ENCODE data around the gene DLST.

The DLST gene

DNA sequence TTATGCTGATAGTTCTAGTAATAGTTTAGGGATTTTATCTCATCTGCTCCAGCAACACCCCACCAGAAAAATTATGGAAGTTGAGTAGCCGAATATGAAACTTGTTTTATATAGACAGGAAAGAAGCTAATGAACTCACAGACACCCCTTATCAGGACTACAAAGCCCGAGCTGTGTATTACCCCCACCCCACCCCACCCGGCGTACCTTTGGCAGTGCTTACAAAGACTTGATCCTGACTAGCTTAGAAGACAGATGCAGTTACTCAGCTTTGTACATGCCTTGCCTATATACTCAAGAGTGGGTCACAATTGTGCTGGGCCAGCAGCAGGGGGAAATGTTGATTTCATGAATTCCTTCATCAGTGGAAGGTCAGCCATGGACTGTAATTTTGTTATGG lies 28.1 kb upstream of the DLST start:
- no peaks in the 10 kb centered on the region for H3K36me3 Mint-ChIP-seq (ENCODE audit: low read depth)
- DNase-seq (no peak), ATAC-seq (no peak)
- no peaks in the 10 kb centered on the region for H3K9me3 Mint-ChIP-seq
- H3K4me3 Mint-ChIP-seq, result no peak overlapping the region
- H3K4me1 Mint-ChIP-seq, result peaks cover 21% of the 10 kb centered on the region
- no peak overlapping the region for H3K27ac Mint-ChIP-seq
- no peaks in the 10 kb centered on the region for H3K27me3 Mint-ChIP-seq

DNA sequence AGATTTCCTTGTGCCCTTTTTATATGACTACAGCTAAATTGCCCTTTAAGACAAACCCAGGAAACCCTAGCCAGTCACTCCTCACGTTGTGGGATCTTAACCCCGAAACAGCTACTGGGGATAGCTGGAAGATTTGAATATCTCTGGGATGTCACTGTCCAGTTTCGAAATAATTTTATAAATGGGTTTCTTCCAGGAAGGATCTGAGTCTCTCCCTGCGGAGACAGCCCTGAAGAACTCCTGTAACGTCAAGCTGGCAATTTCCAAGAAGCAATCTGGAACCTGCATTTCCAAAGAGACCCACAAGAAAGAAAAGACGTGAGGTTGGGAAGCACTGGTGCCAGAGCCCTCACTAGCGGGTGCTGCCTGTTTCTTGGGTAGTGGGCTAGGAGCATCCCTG lies 26.7 kb upstream of the DLST start:
- DNase-seq (no peak), ATAC-seq (no peak)
- no peak overlapping the region for H3K4me3 Mint-ChIP-seq
- H3K36me3 Mint-ChIP-seq (ENCODE audit: low read depth), result no peaks in the 10 kb centered on the region
- H3K27me3 Mint-ChIP-seq, result no peaks in the 10 kb centered on the region
- peaks cover 21% of the 10 kb centered on the region for H3K4me1 Mint-ChIP-seq
- H3K27ac Mint-ChIP-seq, result no peak overlapping the region
- no peaks in the 10 kb centered on the region for H3K9me3 Mint-ChIP-seq

DNA sequence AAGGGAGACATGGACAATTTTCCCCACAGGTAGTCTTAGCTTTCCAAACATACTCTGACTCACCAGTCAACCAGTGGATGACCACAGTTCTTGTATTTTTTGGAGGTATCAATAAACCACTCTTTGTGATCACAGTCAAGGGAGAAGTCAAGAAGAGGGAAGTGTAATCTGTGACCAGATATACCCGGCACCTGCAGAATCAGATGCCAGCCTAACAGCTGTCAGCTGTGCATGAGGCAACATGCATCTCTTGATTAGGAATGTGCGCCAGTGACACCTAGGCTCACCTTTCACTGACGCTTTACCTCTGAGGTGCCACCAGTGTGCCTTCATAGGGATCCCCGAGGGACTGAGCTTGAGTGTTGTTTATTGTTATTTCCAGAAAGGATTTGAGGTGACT lies 25.8 kb upstream of the DLST start:
- peaks cover 22% of the 10 kb centered on the region for H3K4me1 Mint-ChIP-seq
- no peak overlapping the region for H3K27ac Mint-ChIP-seq

DNA sequence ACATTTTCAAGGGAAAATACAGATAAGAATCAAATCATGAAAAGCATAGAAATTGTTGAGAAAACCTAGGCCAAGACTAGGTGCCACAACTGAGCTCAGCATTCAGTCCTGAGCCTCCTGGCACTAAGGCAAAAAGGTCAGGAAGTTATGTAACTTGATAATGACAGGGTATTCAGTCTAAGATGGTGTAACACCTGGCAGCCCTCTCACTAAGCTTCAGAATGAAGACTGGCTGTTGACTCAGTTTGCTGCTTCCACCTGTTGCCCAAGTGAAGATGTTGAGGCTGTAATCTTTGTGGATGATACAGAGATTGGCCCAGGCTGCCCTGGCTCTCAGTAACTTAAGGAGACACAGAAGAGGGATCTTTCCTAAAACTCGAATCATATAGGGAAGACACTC lies 25.4 kb upstream of the DLST start:
- Mint-ChIP-seq H3K27ac (no peak overlapping the region), H3K27me3 (no peaks in the 10 kb centered on the region), H3K36me3 (ENCODE audit: low read depth) (no peaks in the 10 kb centered on the region), H3K9me3 (no peaks in the 10 kb centered on the region), H3K4me3 (no peak overlapping the region), H3K4me1 (peaks cover 22% of the 10 kb centered on the region)
- ATAC-seq, result no peak
- no peak for DNase-seq

More for the DNA sequence above, 25.8 kb upstream of the DLST start:
- DNase-seq (no peak), ATAC-seq (no peak)
- Mint-ChIP-seq H3K4me3 (no peak overlapping the region), H3K36me3 (ENCODE audit: low read depth) (no peaks in the 10 kb centered on the region), H3K9me3 (no peaks in the 10 kb centered on the region), H3K27me3 (no peaks in the 10 kb centered on the region)

DNA sequence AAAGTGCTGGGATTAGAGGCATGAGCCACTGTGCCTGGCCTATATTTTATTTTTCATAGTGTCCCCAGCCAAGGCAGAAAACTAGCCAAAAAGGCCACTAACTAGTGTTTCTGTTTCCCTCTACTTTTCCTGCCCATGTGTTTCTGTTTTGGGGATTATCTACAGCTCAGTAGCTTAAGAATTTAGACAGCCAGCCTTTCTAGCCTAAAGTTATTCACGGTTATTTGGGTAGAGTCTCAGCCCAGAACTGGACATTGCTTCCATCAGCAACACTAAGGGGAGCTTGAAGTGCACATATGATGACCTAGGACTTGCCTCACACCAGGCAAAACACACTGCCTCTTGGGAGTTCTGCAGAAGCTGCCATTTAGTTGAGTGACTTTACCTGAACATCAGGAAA lies 23.7 kb upstream of the DLST start:
- no peak overlapping the region for H3K4me3 Mint-ChIP-seq
- H3K9me3 Mint-ChIP-seq, result no peaks in the 10 kb centered on the region
- no peak overlapping the region for H3K27ac Mint-ChIP-seq
- H3K4me1 Mint-ChIP-seq, result peaks cover 17% of the 10 kb centered on the region
- no peaks in the 10 kb centered on the region for H3K27me3 Mint-ChIP-seq
- no peak for DNase-seq
- no peak for ATAC-seq
- H3K36me3 Mint-ChIP-seq (ENCODE audit: low read depth), result no peaks in the 10 kb centered on the region

DNA sequence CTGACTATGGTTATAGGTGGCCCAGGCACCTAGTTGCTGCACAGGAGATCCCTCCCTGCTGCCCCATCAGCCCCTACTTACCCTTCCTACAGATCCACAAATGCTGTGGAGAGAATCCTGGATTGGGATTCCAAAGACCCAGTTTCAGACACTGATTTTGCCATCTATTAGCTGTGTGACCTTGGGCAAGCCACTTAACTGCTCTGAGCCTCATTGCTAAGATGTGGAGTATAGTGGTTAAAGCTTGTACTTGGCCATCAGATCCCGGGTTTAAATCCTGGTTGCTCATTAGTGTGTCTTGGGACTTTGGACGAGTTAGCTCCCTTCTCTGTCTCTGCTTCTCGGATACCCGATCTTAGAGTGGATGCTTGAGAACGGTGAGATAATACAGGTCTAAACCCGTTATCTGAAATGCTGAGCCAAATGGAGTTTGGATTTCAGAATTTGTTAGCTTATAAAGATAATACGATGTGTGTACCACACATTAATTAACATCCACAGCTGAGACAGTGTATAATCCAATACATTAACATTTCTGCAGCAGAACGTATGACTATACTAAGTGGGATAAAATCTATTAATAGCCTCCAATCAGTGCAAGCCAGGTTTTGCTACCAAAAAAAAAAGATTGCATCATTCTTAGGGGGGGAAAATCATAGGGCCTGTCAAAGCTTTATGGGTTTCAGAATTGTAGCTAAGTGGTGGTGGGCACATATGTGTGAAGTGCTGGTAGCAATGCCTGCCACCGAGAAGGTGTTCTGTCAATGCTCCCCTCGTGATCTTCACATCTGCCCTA lies 21.8 kb upstream of the DLST start:
- Mint-ChIP-seq H3K4me3 (no peak overlapping the region), H3K27me3 (no peaks in the 10 kb centered on the region), H3K36me3 (ENCODE audit: low read depth) (no peaks in the 10 kb centered on the region), H3K27ac (no peak overlapping the region), H3K4me1 (peaks cover 6% of the 10 kb centered on the region), H3K9me3 (no peaks in the 10 kb centered on the region)
- no peak for ATAC-seq
- DNase-seq, result no peak

DNA sequence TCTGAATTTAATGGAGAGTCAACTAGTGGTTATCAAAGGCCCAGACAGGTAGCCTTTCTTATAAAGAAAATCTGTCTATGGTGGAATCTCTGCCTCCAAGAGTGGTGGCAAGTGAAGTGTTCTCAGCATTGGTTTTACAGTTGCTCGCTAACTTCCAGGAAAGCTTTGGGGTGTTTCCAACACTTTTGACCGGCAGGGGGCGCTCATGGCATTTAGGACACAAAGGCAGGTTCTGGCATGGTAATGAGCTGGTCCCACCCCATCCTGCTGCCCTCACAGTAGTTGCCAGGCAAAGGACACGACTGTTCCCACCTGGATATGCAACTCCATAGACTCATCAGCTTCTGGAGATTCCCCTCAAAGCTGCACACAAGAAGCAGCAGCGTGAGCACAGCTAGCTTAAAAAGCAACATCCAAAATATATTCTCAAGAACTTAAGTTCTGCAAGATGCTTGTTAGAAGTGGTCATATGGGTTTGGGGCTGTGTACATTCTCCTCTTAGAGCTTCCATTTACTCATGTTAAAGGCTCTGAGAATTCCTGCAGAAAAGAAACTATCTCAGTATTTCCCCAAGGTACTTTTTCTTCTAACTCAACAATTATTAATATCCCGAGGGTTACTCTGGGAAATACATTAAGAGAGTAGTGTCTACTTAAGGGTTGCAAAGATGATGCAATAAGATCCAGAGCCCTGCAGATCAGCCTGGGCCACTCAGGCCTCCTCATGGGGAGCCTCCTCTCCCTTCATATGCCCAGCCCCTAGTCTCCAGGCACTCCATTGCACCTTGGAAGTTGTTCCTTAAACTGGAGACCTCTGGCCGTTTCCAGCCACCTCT lies 20.6 kb upstream of the DLST start:
- Mint-ChIP-seq H3K9me3 (no peaks in the 10 kb centered on the region), H3K27me3 (no peaks in the 10 kb centered on the region), H3K4me3 (no peak overlapping the region), H3K27ac (no peak overlapping the region), H3K36me3 (ENCODE audit: low read depth) (no peaks in the 10 kb centered on the region), H3K4me1 (peaks cover 2% of the 10 kb centered on the region)
- ATAC-seq, result peak; percentile 87
- DNase-seq, result peak; percentile 95

DNA sequence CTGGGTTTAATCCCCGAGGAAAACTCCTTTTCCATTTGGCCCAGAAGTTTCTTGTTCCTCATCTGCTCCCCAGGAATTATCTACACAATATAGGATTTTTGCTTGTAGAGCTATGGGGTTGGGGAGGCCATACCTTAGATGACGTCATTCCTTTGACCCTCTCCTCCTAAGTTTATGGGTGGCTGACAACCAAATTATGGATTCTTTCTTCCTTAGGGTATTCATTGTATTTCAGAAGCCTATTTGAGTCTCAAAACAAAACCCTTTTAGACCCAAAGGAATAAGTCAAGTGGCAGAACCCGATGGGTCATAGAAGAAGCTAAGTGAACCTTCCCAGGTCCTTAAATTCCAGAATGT lies 20.0 kb upstream of the DLST start:
- Mint-ChIP-seq H3K27me3 (no peaks in the 10 kb centered on the region), H3K36me3 (ENCODE audit: low read depth) (no peaks in the 10 kb centered on the region), H3K4me1 (peaks cover 7% of the 10 kb centered on the region), H3K9me3 (no peaks in the 10 kb centered on the region), H3K27ac (no peak overlapping the region), H3K4me3 (no peak overlapping the region)
- no peak for DNase-seq
- no peak for ATAC-seq

DNA sequence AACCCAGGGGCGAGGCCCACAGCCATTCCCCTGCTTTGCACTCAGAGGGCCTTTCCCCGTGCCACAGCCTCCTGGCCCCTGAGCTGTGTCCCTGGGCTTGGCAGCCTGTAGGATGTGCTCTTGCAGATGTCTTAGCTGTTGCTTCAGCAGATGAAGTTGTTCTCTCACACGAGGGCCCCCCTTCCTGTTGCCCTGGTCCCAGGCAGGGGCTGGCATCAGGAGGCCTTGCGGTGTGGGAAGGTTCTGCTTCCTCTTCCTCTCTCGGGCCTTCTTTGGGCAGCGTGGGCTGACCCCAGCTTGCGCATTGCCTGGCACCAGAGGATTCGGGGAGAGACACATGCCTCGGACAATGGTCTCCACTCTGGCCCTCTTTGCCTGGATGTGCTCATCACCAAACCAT lies 18.4 kb upstream of the DLST start:
- H3K27ac Mint-ChIP-seq, result no peak overlapping the region
- no peaks in the 10 kb centered on the region for H3K27me3 Mint-ChIP-seq
- H3K4me1 Mint-ChIP-seq, result peaks cover 22% of the 10 kb centered on the region
- no peak overlapping the region for H3K4me3 Mint-ChIP-seq
- no peaks in the 10 kb centered on the region for H3K9me3 Mint-ChIP-seq
- no peaks in the 10 kb centered on the region for H3K36me3 Mint-ChIP-seq (ENCODE audit: low read depth)
- no peak for DNase-seq
- no peak for ATAC-seq

DNA sequence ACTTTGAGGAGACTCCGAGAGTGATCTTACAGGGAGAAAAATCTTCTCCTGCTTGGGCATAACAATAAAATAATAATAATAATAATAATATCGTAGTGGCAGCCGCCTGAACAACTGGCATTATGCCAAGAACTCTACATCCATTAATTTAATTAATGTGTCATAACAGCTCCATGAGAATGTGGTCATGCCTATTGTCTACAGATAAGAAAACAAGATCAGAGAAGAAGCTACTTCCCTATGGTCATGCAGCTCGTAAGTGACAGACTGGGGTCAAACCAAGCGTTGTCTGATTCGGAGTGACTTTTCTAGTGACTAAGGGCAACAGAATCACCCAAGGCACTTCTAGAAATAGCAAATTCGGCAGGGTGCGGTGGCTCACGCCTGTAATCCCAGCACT lies 17.5 kb upstream of the DLST start:
- DNase-seq, result no peak
- Mint-ChIP-seq H3K27me3 (no peaks in the 10 kb centered on the region), H3K4me1 (peaks cover 26% of the 10 kb centered on the region), H3K9me3 (no peaks in the 10 kb centered on the region), H3K4me3 (no peak overlapping the region), H3K36me3 (ENCODE audit: low read depth) (no peaks in the 10 kb centered on the region), H3K27ac (no peak overlapping the region)
- no peak for ATAC-seq

DNA sequence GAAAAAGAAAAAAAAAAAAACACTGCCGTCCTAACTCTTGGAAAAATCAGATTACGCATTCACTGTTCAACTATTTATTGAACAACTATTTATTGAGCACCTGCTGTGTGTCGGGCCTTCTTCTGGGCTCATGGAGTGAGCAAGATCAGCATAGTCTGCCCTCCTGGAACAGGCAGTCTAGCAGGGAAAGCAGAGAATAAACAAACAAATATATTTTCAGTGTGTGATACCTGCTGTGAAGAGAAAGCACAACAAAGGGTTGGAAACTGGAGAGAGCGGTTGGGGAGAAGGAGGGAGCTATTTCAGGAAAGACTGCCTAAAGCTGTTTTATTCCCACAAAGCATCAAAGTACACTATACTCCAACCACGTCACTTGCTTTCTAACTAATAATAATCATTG lies 16.6 kb upstream of the DLST start:
- ATAC-seq (no peak), DNase-seq (no peak)
- H3K4me3 Mint-ChIP-seq, result no peak overlapping the region
- peaks cover 26% of the 10 kb centered on the region for H3K4me1 Mint-ChIP-seq
- H3K27ac Mint-ChIP-seq, result no peak overlapping the region
- no peaks in the 10 kb centered on the region for H3K27me3 Mint-ChIP-seq
- no peaks in the 10 kb centered on the region for H3K36me3 Mint-ChIP-seq (ENCODE audit: low read depth)
- H3K9me3 Mint-ChIP-seq, result no peaks in the 10 kb centered on the region

DNA sequence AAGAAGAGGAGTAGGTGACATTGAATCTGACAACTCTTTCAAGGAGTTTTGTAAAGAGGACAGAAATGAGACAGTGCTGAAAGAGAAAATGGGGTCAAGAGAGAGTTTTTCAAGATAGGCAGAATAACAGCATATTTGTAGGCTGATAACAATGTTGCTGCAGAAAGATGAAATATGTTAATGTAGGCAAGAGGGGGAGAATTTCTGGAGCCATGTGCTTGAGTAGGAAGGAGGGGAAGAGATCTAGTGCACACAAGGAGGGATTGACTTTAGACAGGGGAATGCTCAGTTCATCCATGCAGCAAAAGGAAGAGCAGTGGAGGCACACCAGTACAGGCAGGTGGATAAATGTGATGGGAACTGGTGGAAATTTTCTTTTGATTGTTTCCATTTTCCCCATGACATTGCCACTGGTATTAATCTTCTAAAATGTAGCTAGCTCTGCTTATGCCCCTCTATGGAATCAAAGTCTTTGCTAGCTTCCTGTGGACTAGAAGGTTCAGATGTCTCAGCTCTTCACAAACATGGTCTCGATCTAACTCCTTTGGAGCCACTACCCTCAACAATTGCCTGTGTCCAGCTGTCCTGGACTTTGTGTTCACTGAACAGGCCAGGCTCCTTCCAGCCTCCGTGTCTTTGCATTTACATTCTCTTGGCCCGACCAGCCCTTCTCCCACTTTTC lies 14.9 kb upstream of the DLST start:
- peaks cover 24% of the 10 kb centered on the region for H3K4me1 Mint-ChIP-seq
- H3K27ac Mint-ChIP-seq, result peak overlapping the region; percentile 57
- no peak for ATAC-seq
- no peaks in the 10 kb centered on the region for H3K27me3 Mint-ChIP-seq
- H3K36me3 Mint-ChIP-seq (ENCODE audit: low read depth), result no peaks in the 10 kb centered on the region
- no peaks in the 10 kb centered on the region for H3K9me3 Mint-ChIP-seq
- peak overlapping the region; percentile 25 for H3K4me3 Mint-ChIP-seq
- DNase-seq, result no peak

DNA sequence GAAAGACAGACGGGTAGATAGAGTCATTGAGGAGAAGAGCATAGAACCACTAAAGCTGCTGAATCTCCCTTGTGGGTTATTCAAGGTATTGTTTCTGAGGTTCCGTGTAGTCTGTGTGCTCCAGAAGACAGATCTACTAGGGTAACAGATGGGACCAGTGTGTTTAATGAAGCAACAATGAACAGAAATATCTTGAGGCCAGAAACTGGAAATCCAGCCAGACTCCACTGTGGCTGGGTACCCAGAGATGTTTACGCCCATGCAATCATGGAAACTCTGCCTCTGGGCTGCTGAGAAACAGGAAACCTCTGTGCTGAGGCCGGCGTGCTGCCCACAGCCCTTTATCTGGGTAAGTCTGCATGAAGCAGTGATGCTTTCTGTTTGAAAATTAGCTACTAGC lies 14.0 kb upstream of the DLST start:
- peak overlapping the region; percentile 25 for H3K4me3 Mint-ChIP-seq
- H3K36me3 Mint-ChIP-seq (ENCODE audit: low read depth), result no peaks in the 10 kb centered on the region
- DNase-seq (peak; percentile 61), ATAC-seq (peak; percentile 99)
- H3K27me3 Mint-ChIP-seq, result no peaks in the 10 kb centered on the region
- peak overlapping the region; percentile 53 for H3K27ac Mint-ChIP-seq
- H3K4me1 Mint-ChIP-seq, result peaks cover 24% of the 10 kb centered on the region
- no peaks in the 10 kb centered on the region for H3K9me3 Mint-ChIP-seq

DNA sequence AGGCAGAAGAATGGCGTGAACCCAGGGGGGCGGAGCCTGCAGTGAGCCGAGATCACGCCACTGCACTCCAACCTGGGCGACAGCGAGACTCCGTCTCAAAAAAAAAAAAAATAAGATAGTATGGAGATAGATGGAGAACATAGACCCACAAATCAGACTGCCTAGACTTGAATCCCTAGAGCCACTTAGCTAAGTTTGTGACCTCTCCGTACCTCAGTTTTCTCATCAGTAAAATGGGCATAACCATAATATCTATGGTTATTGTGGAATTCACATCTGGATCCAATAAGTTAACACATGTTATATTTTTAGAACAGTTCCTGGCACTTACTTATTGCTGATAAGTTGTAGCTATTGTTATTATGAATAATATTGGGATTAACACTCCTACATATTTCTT lies 13.0 kb upstream of the DLST start:
- Mint-ChIP-seq H3K27ac (peak overlapping the region; percentile 49), H3K36me3 (ENCODE audit: low read depth) (no peaks in the 10 kb centered on the region), H3K4me1 (peaks cover 25% of the 10 kb centered on the region), H3K4me3 (no peak overlapping the region), H3K9me3 (no peaks in the 10 kb centered on the region), H3K27me3 (no peaks in the 10 kb centered on the region)
- DNase-seq (no peak), ATAC-seq (no peak)

DNA sequence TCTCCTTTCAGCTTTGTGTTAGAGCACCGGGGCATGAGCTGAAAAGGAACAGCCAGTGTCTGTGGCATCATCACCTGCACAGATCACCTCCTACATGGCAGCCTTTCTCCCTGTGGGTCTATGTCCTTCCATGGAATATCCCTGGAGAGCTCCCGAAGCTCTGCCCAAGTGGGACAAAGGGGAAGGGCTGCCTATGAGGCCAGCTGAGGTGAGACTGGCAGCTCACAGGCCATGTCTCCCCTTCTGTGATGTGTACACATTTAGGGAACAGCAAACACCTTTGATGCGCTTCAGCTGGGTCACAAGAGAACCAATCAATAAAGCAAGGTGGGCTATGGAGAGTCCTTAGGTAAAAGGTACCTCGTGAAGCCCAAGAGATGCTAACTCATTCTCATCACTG lies 9.9 kb upstream of the DLST start:
- H3K27ac Mint-ChIP-seq, result no peak overlapping the region
- ATAC-seq, result no peak
- no peaks in the 10 kb centered on the region for H3K9me3 Mint-ChIP-seq
- H3K4me1 Mint-ChIP-seq, result peaks cover 35% of the 10 kb centered on the region
- no peaks in the 10 kb centered on the region for H3K27me3 Mint-ChIP-seq
- no peak for DNase-seq
- no peak overlapping the region for H3K4me3 Mint-ChIP-seq
- H3K36me3 Mint-ChIP-seq (ENCODE audit: low read depth), result no peaks in the 10 kb centered on the region
